ENCODE results near the gene LUC7L3. TPM values are rescaled to one million over a fixed set of nuclear protein-coding genes. Genes with fewer than 3 reads are reported as not detected.

Gene LUC7L3
- total RNA-seq, 1 experiment from 2014 or later: 154 TPM

DNA sequence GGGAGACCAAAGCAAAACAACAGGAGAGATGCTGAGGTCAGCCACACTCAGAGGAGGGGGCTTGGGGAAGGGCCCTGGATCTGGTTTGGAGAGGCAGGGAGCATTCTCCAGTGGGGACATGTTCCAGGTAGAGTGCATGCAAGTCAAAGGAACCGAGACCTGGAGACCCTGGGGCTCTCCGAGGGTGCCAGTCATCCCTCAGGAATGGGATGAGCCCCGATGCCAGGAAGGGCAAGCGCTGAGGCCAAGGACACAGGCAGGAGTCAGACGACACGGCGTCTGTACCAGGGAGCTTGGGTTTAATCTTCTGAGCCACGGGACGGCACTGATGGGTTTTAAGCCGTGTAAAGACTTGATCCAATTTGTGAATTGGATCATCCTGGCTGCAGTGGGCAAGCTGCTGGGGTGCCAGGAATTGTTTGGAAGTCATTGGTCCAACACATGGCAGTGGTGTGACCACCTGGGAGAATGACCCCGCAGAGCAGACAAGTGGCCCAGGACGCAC lies 80.8 kb downstream of the LUC7L3 start:
- Histone ChIP-seq H2BK120ac (ENCODE audit: low read depth, low read length, poor library complexity, severe bottlenecking) (no peak overlapping the region), H2BK15ac (ENCODE audit: low read depth, low read length) (no peak overlapping the region), H4K91ac (ENCODE audit: insufficient read length, low read depth, low read length) (no peak overlapping the region), H2AK5ac (ENCODE audit: insufficient read length, low read length) (no peak overlapping the region), H2BK5ac (ENCODE audit: insufficient read length, low read length) (no peak overlapping the region), H3K4ac (ENCODE audit: low read depth, low read length) (no peak overlapping the region), H4K5ac (ENCODE audit: insufficient read length, low read depth, low read length) (no peak overlapping the region), H3K56ac (ENCODE audit: insufficient read length, low read depth, low read length) (no peak overlapping the region), H3K23ac (ENCODE audit: insufficient read length, low read depth, low read length) (no peak overlapping the region), H4K20me1 (ENCODE audit: control insufficient read depth, insufficient read depth, insufficient read length) (no peaks in the 10 kb centered on the region), H3T11ph (ENCODE audit: low read length) (no peak overlapping the region), H3K9ac (ENCODE audit: extremely low read depth, insufficient read length, low read length) (no peak overlapping the region), H3K18ac (ENCODE audit: insufficient read length, low read depth, low read length) (no peak overlapping the region), H3K79me2 (ENCODE audit: insufficient read depth, low read length) (no peaks in the 10 kb centered on the region), H3K4me1 (ENCODE audit: insufficient read depth, low read length) (no peaks in the 10 kb centered on the region), H2AFZ (ENCODE audit: low read length) (no peak overlapping the region), H2BK20ac (ENCODE audit: low read depth, low read length, poor library complexity, severe bottlenecking) (no peak overlapping the region), H3K27ac (ENCODE audit: insufficient read length, low read depth, low read length) (no peak overlapping the region), H3K14ac (ENCODE audit: insufficient read depth, low read length) (no peak overlapping the region), H3K23me2 (ENCODE audit: insufficient read length, low read depth, low read length, poor library complexity, severe bottlenecking) (no peaks in the 10 kb centered on the region), H3K9me3 (ENCODE audit: control insufficient read depth, low read depth, low read length) (no peaks in the 10 kb centered on the region), H3K4me2 (ENCODE audit: insufficient read depth, insufficient read length, low read length) (no peak overlapping the region), H3K27me3 (ENCODE audit: insufficient read depth, low read length) (no peaks in the 10 kb centered on the region), H3K79me1 (ENCODE audit: insufficient read depth, low read depth, low read length, poor library complexity, severe bottlenecking) (no peaks in the 10 kb centered on the region), H2BK12ac (ENCODE audit: insufficient read length, low read depth, low read length) (no peak overlapping the region), H4K8ac (replicated peaks; ENCODE audit: insufficient read length, low read depth, low read length) (no peak overlapping the region)
- no CpG with 5 or more reads among the region's 12 CpGs for WGBS (ENCODE audit: extremely low coverage, insufficient read length, low lambda C conversion rate)
- TF ChIP-seq, protein P1, sequence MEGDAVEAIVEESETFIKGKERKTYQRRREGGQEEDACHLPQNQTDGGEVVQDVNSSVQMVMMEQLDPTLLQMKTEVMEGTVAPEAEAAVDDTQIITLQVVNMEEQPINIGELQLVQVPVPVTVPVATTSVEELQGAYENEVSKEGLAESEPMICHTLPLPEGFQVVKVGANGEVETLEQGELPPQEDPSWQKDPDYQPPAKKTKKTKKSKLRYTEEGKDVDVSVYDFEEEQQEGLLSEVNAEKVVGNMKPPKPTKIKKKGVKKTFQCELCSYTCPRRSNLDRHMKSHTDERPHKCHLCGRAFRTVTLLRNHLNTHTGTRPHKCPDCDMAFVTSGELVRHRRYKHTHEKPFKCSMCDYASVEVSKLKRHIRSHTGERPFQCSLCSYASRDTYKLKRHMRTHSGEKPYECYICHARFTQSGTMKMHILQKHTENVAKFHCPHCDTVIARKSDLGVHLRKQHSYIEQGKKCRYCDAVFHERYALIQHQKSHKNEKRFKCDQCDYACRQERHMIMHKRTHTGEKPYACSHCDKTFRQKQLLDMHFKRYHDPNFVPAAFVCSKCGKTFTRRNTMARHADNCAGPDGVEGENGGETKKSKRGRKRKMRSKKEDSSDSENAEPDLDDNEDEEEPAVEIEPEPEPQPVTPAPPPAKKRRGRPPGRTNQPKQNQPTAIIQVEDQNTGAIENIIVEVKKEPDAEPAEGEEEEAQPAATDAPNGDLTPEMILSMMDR (conservative IDR thresholded peaks at IDR 0.05): no peak
- Mint-ChIP-seq H3K27me3 (ENCODE audit: low read depth) (no peaks in the 10 kb centered on the region; the same call in none of the 2 replicates), H3K9me3 (no peaks in the 10 kb centered on the region; a peak in 1 of 5 replicates), H3K36me3 (ENCODE audit: insufficient read depth in 1 of 3, low read depth in 3 of 3) (no peaks in the 10 kb centered on the region; a peak in 1 of 7 replicates), H3K4me1 (peaks cover 20 to 26% of the 10 kb centered on the region in 2 experiments), H3K4me3 (no peak overlapping the region), H3K27ac (no peak overlapping the region)
- no peak for DNase-seq
